HK-2 (cell line): ENCODE results near the gene OR2G6.
"Not testable (repeated sequence)": the region's sequence is repeated elsewhere in the genome, so short reads cannot be mapped to it uniquely, and the experiment has no call there.

Source experiments
- DNase-seq: peaks from one replicate; pipeline ENCODE4 v3.0.0-alpha.2; 2018; ENCODE audit not compliant: unreplicated experiment

The OR2G6 gene

GRCh38 chr1:248507773-248508172 is at the start of gene OR2G6:
TSS of gene OR2G6 (plus strand) at chr1:248508073. CDS start at chr1:248521647, 13,574 bp downstream.
- DNase-seq: not testable (repeated sequence)

- not testable (repeated sequence) for DNase-seq
These were observed 48.8 kb upstream of the OR2G6 start for GRCh38 chr1:248459117-248459516.

- no peak for DNase-seq
These were observed 36.7 kb upstream of the OR2G6 start for GRCh38 chr1:248471154-248471553.

- not testable (repeated sequence) for DNase-seq
These were observed 35.8 kb upstream of the OR2G6 start for GRCh38 chr1:248472111-248472510.

GRCh38 chr1:248473051-248473450 is 34.8 kb upstream of the OR2G6 start, which contains the start of gene OR2T3:
TSS of gene OR2T3 (plus strand) at chr1:248473351. CDS start at chr1:248473351, 0 bp downstream.
- DNase-seq: not testable (repeated sequence)

- not testable (repeated sequence) for DNase-seq
These were observed 32.2 kb upstream of the OR2G6 start for GRCh38 chr1:248475660-248476059.

GRCh38 chr1:248481686-248482579 is 25.9 kb upstream of the OR2G6 start:
- DNase-seq: not testable (repeated sequence)

GRCh38 chr1:248488289-248488688 is 19.6 kb upstream of the OR2G6 start, which contains the start of gene OR2T5:
TSS of gene OR2T5 (plus strand) at chr1:248488589. CDS start at chr1:248488589, 0 bp downstream.
- not testable (repeated sequence) for DNase-seq

- DNase-seq: not testable (repeated sequence)
These were observed 11.2 kb upstream of the OR2G6 start for GRCh38 chr1:248496661-248497060.

- not testable (repeated sequence) for DNase-seq
These were observed 7.4 kb upstream of the OR2G6 start for GRCh38 chr1:248500305-248501035.

- not testable (repeated sequence) for DNase-seq
These were observed 2.3 kb downstream of the OR2G6 start for GRCh38 chr1:248510217-248510616.

- DNase-seq: no peak
These were observed 14.0 kb downstream of the OR2G6 start for GRCh38 chr1:248521856-248522255.

GRCh38 chr1:248537449-248537848 is 29.6 kb downstream of the OR2G6 start:
- DNase-seq: not testable (repeated sequence)

- DNase-seq: not testable (repeated sequence)
These were observed 39.5 kb downstream of the OR2G6 start for GRCh38 chr1:248547383-248547782.

GRCh38 chr1:248551027-248551426 is 43.2 kb downstream of the OR2G6 start:
- DNase-seq: not testable (repeated sequence)

- DNase-seq: not testable (repeated sequence)
These were observed 54.8 kb downstream of the OR2G6 start, which contains the start of gene OR2T29 for GRCh38 chr1:248562672-248563071. TSS of gene OR2T29 (minus strand) at chr1:248562772. CDS start at chr1:248559491, 3,281 bp downstream.

- not testable (repeated sequence) for DNase-seq
These were observed 57.9 kb downstream of the OR2G6 start for GRCh38 chr1:248565530-248566373.

GRCh38 chr1:248569049-248569448 is 61.2 kb downstream of the OR2G6 start:
- not testable (repeated sequence) for DNase-seq

- not testable (repeated sequence) for DNase-seq
These were observed 62.9 kb downstream of the OR2G6 start for GRCh38 chr1:248570811-248571210.

- not testable (repeated sequence) for DNase-seq
These were observed 64.2 kb downstream of the OR2G6 start for GRCh38 chr1:248572049-248572448.

GRCh38 chr1:248573856-248574255 is 66.0 kb downstream of the OR2G6 start:
- not testable (repeated sequence) for DNase-seq
